H1 (cell line): ENCODE data around the gene FBLN5. TPM values are rescaled to one million over a fixed set of nuclear protein-coding genes. Genes with fewer than 3 reads are reported as not detected.

Experiments used
- CHD2 ChIP-seq: IDR thresholded peaks from 2 replicates; pipeline ENCODE4 v1.6.1; 2012; ENCODE audit warnings: low read length, improper control_type of control experiment
- CTCF ChIP-seq, 3 experiments: IDR thresholded peaks; 1 replicate in 2 of 3; 2 replicates in 1 of 3; pipeline versions ENCODE4 v1.5.1 to v1.6.1; 2011; ENCODE audit warnings: low read length in 3 of 3, mild to moderate bottlenecking in 3 of 3, inconsistent platforms in 2 of 3, low read depth in 1 of 3, moderate library complexity in 1 of 3; ENCODE audit not compliant: insufficient read depth in 1 of 3; ENCODE audit errors: control extremely low read depth in 1 of 3
- NANOG ChIP-seq: IDR thresholded peaks from 2 replicates; pipeline ENCODE4 v1.6.1; 2011; ENCODE audit warnings: low read length, low read depth, mild to moderate bottlenecking, inconsistent platforms; ENCODE audit not compliant: insufficient read depth, poor library complexity, severe bottlenecking
- polyA plus RNA-seq, 7 experiments: library from polyadenylated mRNA; depleted of rRNA in 3 of 7; stranded (reverse) in 5 of 7; unstranded in 2 of 7; fragments of >200 nt in 5 of 7; fragments of 200-250 nt in 2 of 7; gene quantifications; 1 replicate in 5 of 7; 2 replicates in 1 of 7; 4 replicates in 1 of 7; pipeline versions ENCODE4 v1.2.1 to v1.2.3, GENCODE V29; 2011 to 2013; ENCODE audit warnings: missing spikeins in 2 of 7, mixed read lengths in 2 of 7
- total RNA-seq: library from RNA; stranded (reverse); fragmentation: NEBNext Ultra II Directional; extraction: Animal tissue kit (Norgen Biotek cat#: 25700); gene quantifications from 2 replicates; pipeline ENCODE4 v1.2.1, GENCODE V29; 2021

The FBLN5 gene
- total and polyA plus RNA-seq, 2 of the 8 experiments (the other 6 are each of a cell fraction or from before 2014, with no cell fraction given): 0.88 to 3.5 TPM

- TF ChIP-seq CHD2 (no peak), NANOG (no peak), CTCF (IDR thresholded peaks at IDR 0.05; ENCODE audit: control extremely low read depth in 1 of 3, insufficient read depth in 1 of 3, low read depth in 1 of 3, low read length in 3 of 3) (no peak)
Observed at GRCh38 chr14:91851563-91851962, 95.9 kb downstream of the FBLN5 start (continued).
